ENCODE data around the gene BBOF1.

Gene BBOF1

DNA sequence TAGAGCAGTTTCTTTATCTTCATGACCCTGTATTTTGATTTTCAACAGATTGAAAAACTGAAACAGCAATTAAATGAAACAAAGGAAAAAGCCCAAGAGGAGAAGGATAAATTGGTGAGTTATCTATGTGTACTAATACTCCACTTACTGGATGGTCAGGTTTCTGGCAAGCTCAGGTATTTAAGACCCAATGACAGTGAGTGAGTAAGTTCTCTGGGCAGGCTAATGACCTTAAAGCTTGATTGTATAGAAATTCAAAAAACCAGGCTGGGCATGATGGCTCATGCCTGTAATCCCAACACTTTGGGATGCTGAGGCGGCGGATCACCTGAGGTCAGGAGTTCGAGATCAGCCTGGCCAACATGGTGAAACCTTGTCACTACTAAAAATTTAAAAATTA lies 10.0 kb downstream of the BBOF1 start:
- no peak for DNase-seq

DNA sequence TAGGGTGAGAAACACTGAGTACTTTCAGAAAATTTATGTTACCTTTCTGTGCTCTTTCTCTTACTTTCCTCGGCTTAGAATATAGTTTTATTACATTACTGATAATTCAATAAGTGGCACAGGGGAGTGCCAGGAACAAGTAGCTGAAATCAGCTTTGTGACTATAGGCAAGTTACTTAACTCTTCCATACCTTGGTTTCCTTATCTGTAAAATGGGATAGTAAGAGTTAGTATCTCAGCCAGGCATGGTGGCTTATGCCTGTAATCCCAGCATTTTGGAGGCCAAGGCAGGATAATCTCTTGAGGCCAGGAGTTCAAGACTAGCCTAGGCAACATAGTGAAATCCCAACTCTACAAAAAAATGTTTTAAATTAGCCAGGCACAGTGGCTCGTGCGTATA lies 15.4 kb downstream of the BBOF1 start:
- no peak for DNase-seq

DNA sequence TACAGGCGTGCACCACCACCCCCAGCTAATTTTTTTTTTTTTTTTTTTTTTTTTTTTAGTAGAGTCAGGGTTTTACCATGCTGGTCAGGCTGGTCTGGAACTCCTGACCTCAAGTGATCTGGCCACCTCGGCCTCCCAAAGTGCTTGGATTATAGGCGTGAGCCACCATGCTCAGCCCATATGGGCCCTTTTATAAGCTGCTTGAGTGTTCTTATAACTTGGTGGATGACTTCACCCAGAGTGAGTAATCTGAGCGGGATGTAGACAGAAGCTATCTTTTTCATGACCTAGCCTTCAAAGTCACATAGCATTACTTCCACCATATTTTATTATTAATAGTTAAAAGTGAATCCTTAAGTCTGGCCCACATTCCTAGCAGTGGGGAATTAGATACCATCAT lies 16.4 kb downstream of the BBOF1 start:
- DNase-seq = no peak

DNA sequence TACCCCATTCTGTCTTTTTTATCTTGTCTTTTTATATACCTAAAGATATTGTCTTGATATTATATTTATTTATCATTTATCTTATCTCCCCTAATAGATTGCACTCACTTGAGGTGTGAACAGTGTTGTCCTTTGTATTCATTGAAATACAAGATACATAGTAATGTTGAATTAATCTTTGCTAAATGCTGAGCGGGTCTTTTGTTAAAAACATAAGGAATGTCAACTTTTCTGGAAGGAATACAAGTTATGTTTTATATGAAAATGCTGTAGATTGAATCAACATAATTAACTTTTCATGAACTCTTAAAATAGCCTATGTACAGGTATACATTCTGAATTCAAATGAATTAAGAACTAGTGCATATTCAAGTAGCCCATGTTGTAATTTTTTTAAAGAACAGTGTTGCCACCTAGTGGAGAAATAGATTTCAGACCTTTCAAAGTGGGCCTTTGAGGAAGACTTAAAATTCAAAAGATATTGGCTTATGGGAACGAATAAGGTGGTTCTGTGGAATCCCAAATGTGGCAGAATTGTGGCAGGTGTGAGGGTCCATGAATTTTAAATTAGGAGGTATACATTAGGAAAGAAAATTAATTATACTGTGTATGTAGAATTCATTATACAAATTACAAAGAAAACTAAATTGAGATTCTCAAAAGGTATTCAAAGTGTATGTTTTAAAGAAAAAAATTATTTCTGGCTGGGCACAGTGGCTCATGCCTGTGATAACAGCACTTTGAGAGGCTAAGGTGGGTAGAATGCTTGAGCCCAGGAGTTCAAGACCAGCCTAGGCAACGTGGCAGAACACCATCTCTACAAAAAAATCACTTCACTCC lies 19.1 kb downstream of the BBOF1 start:
- DNase-seq = no peak

DNA sequence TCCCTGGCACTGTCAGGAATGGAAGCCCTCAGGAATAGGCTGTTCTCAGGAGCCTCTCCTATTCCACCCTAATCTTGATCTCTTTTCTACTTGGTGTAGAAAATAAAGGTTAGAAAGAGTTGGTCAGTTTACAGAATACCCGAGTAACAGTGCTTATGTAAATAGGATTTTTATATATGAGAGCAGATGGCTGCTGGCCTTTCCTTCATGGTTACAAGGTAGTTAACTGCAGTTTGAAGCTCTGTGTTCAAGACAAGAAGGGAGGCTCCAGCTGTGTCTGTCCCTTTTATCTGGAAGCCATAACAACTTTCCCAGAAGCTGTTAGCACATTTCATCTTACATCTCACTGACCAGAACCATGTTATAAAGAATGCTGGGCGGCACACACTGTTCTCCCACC lies 23.1 kb downstream of the BBOF1 start:
- DNase-seq = no peak

DNA sequence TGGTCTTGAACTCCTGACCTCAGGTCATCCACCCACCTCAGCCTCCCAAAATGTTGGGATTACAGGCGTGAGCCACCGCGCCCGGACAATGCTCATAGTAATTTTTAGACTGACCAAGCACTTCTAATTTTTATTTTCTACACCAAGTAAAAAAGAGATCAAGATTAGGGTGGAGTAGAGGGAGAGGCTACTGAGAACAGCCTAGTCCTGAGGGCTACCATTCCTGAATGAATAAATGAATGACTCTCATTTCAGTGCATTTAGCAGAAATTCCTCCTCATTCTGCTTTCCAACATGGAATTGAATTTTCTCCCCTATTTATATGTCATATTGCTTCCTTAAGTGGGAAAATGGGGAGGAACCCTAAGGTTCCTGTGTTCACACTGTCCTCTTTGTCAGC lies 26.4 kb downstream of the BBOF1 start:
- DNase-seq = no peak

DNA sequence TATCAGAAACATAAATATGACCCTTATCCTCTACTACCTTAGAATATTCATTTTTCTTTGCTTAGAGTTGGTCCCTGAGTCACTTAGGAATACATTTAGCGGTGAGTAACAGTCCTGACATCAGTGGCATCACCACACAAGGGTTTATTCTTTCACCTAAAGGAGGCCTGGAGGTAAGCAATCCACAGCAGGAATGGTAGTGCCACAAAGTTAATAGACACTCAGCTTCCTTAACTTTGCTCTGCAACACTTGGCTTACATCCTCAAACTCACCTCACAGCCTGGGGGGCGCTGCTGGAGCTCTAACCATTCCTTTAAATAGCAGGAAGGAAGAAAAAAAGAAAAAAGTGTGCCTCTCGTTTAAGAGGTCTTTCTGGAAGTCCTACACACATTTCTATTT lies 29.1 kb downstream of the BBOF1 start:
- DNase-seq = no peak

DNA sequence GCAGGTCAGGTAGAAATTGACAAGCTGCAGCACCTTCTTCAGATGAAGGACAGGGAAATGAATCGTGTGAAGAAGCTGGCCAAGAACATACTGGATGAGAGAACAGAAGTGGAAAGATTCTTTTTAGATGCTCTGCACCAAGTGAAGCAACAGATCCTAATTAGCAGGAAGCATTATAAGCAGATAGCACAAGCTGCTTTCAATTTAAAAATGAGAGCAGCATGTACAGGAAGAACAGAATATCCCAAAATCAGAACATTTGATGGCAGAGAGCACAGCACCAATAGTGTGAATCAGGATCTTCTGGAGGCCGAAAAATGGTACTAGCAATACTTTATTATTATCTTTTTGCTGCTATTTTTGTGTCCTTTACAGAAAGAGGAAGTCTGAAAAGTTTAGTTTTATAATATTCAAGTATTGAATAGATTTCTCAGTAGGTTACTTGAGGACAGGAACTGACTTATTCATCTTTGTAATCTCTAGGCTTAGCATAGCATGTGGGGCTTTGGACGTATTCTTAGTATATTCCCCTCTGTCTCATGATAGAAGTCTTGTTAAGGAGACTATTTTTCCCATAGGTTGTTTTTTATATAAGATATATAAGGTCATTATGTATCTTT lies 30.8 kb downstream of the BBOF1 start:
- no peak for DNase-seq

DNA sequence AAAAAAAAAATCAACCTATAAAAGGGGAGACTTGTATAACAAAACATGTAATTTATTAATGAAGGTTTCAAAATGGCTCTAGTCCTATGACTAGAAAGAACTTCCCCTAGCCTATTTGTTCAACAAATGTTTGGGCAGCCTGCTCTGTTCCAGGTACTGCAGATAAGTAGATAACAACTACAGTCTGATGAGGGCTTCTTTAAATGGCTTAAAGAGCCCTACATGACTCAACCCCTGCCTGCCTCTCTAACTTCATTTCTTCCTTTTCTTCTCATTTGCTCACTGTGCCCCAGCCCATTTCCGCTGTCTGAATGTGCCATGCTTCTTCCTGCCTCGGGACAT lies 43.6 kb downstream of the BBOF1 start:
- no peak for DNase-seq

DNA sequence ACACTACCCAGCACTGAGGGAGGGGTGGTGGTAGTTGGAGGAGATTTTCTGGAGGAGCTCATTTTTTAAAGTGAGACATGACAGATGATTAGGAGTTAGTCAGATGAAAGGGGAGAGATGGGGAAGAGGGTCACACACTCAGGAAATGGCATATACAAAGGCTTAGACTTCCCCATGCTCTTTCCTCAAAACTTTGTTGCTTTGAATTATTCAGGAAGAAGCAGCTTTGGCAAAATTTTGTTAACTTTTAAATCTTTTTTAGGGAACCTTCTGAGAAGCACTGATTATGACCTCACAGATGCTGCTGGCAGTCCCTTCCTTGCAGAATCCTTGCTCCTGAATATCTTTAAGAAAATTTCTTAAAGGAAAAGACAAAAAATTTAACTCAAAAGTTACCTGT lies 45.3 kb downstream of the BBOF1 start:
- DNase-seq = no peak

DNA sequence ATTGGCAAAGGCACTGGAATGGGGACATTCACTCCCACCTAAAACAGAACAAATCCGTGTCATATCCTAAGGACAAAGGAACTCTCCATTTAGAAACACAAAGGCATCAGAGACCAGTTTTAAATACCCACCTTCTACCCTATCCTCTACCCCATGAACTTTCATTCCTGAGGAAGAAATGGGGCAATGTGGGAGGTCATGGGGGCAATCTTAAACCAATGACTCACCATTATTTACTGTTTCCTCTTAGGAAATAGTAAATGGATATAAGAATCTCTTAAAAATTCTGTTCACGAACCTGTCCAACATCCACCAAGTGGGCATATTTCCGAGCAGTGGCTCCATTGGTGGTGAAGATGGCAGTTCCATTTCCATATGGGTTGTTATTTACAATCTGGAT lies 45.7 kb downstream of the BBOF1 start:
- DNase-seq = no peak

DNA sequence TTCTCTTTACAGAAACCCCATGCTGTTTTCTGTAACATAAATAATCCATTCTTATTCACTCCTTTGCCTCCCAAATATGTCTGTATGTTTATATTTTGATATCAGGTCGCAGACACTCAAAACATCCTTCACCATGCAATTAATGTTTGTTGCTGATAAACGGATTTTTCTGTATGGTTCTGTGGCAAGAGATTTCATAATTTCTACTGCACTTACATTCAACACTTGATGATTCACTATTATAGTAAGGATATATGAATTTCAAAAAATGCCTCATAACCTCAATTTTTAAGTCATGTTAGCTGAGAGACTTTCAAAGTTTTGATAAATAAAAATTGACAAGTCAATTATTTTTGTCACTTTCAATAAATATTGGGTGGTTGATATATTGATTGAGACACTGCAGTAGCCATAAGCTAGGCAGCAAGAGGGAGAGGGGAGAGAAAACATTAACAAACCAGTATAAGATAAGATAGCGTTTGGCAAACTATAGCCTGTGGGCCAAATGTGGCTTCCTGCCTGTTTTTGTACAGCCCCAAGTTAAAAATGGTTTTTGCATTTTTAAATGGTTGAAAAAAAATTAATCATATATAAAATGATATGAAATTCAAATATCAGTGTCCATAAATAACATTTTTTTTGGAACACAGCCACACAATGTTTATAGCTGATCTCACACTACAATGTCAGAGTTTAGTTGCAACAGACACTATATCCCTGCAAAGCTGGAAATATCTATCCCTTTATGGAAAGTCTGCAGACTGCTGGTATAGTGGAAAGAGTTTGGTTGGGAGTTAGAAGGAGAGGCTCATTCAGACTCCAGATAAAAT lies 46.8 kb downstream of the BBOF1 start:
- no peak for DNase-seq

DNA sequence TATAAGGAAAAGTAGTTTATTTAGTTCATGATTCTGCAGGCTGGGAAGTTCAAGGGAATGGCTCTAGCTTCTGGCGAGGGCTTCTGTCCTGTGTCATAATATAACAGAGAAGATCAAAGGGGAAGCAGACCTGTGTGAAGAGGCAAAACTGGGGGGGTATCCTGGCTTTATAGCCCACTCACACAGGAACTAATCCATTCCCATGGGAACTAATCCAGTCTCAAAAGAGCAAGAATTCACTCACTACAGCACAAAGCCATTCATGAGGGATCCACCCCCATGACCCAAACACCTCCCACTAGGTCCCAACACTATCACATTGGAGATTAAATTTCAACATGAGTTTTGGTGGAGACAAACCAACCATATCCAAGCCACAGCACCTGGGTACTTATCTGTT lies 58.3 kb downstream of the BBOF1 start:
- no peak for DNase-seq

DNA sequence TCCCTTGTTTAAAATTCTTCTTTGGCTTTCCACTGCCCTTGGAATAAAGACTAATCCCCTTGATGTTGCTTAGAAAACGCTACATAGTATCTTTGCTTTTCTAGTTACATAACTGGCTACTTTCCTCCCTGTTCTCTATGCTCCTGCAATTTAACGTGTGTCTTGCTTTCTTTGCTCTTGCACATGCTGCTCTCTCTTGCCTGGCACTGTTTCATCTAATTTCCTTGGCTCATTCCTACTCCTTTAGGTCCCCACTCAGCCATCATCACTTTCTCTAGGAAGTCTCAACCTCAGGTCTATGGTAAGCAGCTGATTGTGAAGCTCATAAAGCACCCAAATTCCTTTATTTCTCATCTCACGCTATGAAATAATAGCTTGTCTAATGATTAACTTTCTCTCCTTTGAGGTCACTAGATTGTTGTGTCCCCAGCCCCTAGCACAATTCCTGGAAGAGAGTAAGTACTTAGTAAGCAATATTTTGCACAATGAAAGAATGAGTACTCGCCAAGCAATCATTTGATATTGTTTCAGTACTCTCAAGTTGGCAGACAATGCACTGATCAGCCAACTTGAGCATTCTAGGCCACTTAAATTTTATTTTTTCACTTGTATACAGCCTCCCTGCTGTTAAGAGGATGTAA lies 61.8 kb downstream of the BBOF1 start:
- DNase-seq = no peak

DNA sequence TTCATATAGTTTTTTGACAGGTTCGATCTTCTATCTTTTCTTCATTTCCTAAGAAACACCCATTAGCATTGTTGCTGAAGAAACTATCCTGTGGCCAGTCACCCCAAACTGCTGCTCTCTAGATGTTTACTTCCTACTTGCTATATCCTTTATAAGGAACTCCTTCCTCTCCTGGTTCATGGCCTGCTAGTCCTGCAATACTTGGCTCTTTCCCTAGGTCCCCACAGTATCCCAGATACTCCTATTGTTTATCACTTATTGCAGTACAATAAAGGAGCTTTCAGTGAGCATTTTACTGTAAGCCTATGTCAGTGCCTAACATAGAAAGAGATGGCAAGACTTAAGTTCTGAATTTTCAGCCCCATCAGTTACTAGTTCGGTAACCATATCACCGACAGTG lies 62.3 kb downstream of the BBOF1 start:
- DNase-seq = no peak

DNA sequence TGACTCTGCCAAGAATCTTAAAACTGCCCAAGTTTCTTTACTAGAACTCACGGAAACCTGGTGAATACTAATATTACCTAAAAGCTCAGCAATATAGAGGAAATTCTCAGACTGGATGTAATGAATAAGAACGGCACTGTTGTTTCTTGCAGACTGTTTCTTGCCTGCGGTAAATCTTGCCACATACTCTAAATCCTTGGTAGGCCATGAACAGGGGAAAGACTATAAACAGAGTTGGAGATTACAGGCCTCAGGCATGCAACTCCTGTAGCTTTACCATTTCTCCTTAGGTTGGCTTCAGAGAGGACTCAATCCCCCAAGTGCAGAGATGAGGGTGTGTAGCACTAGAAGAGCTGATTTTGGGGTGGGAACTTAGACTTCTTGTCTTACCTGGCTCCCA lies 64.0 kb downstream of the BBOF1 start:
- DNase-seq = no peak

DNA sequence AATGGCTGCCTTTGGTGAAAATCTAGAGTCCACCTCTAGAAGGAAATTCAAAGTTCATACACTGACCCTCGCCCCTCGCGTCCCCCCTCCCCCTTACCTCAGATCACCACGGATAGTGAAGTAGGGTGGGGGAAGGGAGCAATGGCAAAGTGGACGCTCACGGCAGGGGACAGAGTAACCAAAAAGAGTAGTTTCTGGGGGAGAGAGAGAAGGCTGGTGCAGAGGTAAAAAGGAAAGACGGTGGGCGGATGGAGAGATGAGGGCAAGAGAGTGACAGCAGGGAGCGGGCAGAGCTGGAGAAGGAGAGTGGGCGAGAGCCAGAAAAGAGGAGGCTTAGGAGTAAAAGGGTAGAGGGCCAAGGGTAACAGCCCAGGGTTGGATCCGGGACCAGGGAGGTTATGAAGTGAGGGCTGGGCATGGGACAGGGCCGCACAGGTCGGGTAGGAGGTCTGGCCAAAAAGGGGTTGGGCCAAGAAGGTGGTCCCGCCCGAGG lies 64.7 kb downstream of the BBOF1 start:
- DNase-seq = no peak

DNA sequence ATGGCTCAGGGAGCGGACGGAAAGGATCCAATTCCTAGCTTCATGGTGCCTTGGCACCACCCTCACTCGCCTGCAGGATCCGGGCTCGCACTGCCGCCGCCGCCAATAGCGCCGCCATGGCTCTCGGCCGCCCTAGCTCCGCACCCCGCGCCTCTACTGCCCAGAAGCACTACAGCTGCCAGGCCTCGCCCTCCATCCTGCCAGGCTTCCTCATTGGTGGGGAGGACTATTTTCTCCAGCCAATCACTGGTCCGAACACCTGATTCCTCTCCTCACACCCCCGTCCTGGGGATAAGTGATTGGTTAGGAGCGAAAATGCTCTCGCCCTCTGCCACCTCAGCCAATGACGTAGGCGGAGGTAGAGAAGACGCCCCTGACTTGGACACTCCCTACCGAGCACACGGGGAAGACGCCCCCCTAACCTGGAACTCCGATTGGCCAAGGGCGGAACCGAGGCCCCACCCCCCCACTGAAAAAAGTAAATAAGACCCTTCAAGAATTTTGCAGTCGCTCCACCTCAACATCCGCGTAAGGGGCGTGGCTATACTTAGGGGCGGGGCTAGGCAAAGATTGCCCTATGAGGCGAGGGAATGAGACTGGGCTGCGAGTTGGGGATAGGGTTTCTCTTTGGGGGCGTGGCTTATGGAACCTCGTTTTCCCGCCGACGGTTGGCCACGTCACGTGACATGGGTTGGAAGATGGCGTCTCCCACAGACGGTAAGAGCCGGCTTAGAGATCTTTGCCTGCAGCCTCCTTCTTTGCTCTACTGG lies 65.3 kb downstream of the BBOF1 start, which contains the start of the genes ALDH6A1 and LIN52:
ALDH6A1 (minus strand) TSS at position 177 of the 770 bp plus-strand sequence; CDS start at position 118, 59 bp downstream.
LIN52 (plus strand) TSS at position 680 of the 770 bp plus-strand sequence; CDS start at position 699, 19 bp downstream.
- DNase-seq = peak; percentile 99

DNA sequence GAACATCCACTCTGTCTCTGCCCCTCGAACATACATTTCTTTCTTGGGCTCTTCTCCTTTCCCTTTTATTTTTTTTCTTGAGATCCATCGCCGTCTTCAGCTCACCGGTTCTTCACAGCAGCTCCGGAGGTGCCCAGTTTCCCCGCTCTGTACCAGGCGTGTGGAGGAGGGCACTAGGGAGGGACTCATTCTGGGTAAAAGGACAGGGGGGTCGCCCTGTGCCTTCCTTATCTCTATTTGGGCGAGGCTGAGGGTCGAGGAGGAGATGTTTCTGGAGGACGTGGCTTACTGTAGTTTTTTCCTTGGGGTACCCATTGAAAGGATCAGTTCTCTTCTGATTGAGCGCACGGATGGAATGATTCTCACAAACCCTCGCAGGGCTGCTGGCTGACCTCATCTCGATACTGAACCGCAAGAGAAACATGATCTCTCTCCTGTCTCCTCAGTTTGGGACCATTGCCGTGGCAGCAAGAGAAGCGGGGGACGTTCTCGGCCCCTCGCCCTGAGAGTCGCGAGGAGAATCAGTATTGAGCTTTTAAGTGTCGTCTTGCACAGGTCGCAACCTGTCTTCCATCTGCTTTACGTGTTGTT lies 66.0 kb downstream of the BBOF1 start:
- no peak for DNase-seq

DNA sequence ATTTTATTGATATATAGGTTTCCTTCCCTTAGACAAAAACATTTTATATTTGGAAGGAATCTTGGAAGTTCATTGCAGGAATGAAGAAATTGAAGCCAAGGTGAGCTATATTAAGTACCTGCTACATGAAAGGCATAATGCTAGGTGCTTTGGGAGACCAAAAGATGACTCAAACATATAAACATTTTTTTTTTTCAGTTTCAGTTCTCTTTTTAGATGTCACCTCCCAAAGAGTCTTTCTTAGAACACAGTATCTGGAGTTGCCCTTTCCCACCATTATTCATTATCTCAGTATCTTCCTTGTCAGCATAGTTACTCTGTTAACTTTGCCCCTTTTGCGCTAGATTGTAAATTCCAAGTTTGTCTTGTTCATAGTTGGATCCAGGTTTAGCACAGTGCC lies 66.7 kb downstream of the BBOF1 start:
- no peak for DNase-seq

DNA sequence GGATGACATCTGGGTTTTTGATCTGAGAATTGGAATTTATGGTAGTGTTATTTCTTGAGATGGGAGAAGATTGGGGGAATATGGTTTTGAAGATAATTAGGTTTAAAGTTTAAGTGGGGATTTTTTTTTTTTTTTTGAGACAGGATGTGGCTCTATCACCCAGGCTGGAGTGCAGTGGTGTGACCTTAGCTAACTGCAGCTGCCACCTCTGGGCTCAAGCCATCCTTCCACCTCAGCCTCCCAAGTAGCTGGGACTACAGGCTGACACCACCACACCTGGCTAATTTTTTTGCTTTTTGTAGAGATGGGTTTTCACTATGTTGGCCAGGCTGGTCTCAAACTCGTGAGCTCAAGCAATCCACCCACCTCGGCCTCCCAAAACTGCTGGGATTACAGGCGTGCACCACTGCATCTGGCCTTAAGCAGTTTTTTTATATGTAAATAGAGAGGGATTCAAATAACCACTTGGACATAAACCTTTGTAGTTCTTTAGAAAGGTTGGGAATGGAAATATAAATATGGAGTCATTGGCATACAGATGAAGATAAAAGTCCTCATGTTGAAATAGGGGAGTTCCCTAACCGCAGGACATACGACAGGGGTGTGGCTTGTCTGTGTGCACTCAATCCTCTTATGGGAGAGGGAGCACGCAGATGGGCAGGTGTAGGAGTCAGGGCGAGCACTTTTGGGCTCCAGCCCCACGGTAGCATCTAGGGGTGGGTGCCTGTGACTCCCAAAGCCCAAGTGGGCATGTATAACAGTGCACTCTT lies 70.3 kb downstream of the BBOF1 start:
- no peak for DNase-seq
